GM19238 (cell line): ENCODE measurements around the gene ZNFX1.
"Not testable (repeated sequence)": the region's sequence is repeated elsewhere in the genome, so short reads cannot be mapped to it uniquely, and the experiment has no call there.

Experiments
- DNase-seq: peaks from one replicate; pipeline ENCODE4 v3.0.0; 2011; ENCODE audit warnings: low spot score; ENCODE audit not compliant: insufficient read length

Gene ZNFX1

GRCh38 chr20:49216991-49217578 is 60.8 kb downstream of the ZNFX1 start:
- peak; percentile 42 for DNase-seq

DNA sequence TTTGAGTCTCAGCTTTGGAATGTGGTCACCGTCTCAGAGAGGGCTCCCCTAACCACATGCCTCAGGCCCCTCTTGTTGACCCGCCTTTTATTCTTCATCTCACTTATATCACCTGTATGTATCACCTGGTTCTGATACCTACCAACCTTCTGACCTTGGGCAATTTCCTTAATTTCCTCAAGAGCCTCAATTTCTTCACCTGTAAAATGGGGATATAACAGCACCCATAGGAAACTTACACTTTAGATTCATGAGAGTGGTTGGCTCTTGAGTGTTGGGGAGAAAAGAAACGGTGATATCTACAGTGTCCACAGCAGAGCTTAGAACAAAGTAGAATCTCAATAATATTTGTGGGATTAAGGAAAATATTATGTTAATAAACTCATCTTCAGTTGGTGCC is 62.6 kb downstream of the ZNFX1 start:
- DNase-seq, result no peak

GRCh38 chr20:49214571-49214970 is 63.3 kb downstream of the ZNFX1 start:
- no peak for DNase-seq

DNA sequence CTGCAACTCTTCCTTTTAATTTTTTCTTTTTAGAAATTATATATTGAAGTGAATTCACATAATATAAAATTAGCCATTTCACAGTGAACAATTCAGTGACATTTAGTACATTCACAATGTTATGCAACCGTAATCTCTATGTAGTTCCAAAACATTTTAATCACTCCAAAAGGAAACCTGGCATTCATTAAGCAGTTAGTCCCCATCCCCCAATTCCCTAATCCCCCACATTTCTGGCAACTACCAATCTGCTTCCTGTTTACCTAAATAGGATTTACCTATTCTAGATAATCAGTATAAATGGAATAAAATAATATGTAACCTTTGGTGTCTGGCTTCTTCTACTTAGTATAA is 67.1 kb downstream of the ZNFX1 start:
- DNase-seq, result no peak

- DNase-seq, result no peak
These were observed 67.6 kb downstream of the ZNFX1 start for GRCh38 chr20:49210101-49210756.

- no peak for DNase-seq
These were observed 70.8 kb downstream of the ZNFX1 start for GRCh38 chr20:49207076-49207475.

DNA sequence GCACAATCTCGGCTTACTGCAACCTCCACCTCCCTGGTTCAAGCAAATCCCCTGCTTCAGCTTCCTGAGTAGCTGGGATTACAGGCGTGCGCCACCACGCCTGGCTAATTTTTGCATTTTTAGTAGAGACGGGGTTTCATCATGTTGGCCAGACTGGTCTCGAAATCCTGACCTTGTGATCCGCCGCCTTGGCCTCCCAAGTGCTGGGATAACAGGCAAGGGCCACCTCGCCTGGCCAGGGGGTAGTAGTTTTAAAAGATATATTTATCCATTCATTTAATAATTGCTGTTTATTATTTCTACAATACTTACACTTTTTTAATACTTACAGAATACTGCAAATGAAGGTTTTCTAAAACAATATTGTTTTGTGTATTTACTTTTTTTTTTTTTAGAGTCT is 74.1 kb downstream of the ZNFX1 start:
- no peak for DNase-seq

GRCh38 chr20:49203011-49203410 is 74.8 kb downstream of the ZNFX1 start:
- DNase-seq, result no peak

GRCh38 chr20:49199729-49200293 is 78.0 kb downstream of the ZNFX1 start:
- no peak for DNase-seq

GRCh38 chr20:49192944-49193518 is 84.8 kb downstream of the ZNFX1 start:
- not testable (repeated sequence) for DNase-seq
